WTC11 (cell line): Measurements from ENCODE around the gene KCNK3. TPM values are rescaled to one million over a fixed set of nuclear protein-coding genes. Genes with fewer than 3 reads are reported as not detected.
A peak's percentile ranks its signal among the peaks of the same experiment; 100 is the strongest.

ENCODE experiments used
- ATAC-seq: fragments of 200-7000 bp; cut with Tn5 transposase; 2 replicates; pipeline ENCODE4 v1.10.0; 2021; ENCODE audit warnings: mild to moderate bottlenecking, moderate library complexity
- CTCF ChIA-PET: fragments of 300-600 bp; sonication (Branson Sonifier 250); formaldehyde crosslinking; loops from one replicate; lab custom pipeline; 2021; ENCODE audit warnings: antibody characterized with exemption; lab: Charles Lee
- POLR2A ChIA-PET: fragments of 350-600 bp; sonication (Branson Sonifier 250); formaldehyde crosslinking; loops from one replicate; lab custom pipeline; 2021; ENCODE audit warnings: antibody characterized with exemption; lab: Charles Lee
- DNase-seq: peaks from one replicate; pipeline ENCODE4 v3.0.0; 2021; ENCODE audit warnings: low spot score
- H3K27ac Mint-ChIP-seq: 2 replicates; pipeline ENCODE4 v1.8.0; 2021; ENCODE audit warnings: mixed read lengths
- H3K27me3 Mint-ChIP-seq: 2 replicates; pipeline ENCODE4 v1.8.0; 2021; ENCODE audit warnings: low read depth, mild to moderate bottlenecking, moderate library complexity, mixed read lengths
- H3K36me3 Mint-ChIP-seq: 2 replicates; pipeline ENCODE4 v1.8.0; 2021; ENCODE audit warnings: mixed read lengths
- H3K4me1 Mint-ChIP-seq: 2 replicates; pipeline ENCODE4 v1.8.0; 2022; ENCODE audit warnings: mixed read lengths
- H3K4me3 Mint-ChIP-seq: 2 replicates; pipeline ENCODE4 v1.8.0; 2021; ENCODE audit warnings: mild to moderate bottlenecking, moderate library complexity, mixed read lengths
- H3K9me3 Mint-ChIP-seq: 2 replicates; pipeline ENCODE4 v1.8.0; 2021; ENCODE audit warnings: mixed read lengths
- GABPB1 ChIP-seq: sonication (generic); formaldehyde crosslinking; IDR thresholded peaks from 2 replicates; pipeline ENCODE4 v1.8.1; 2023; ENCODE audit warnings: mild to moderate bottlenecking, missing genetic modification reagents
- JAZF1 ChIP-seq: fragments of 250-450 bp; sonication (Bioruptor Pico); IDR thresholded peaks from 2 replicates; pipeline ENCODE4 v1.9.0; 2021; ENCODE audit warnings: moderate library complexity, mild to moderate bottlenecking, inconsistent platforms
- JUN ChIP-seq: sonication (generic); formaldehyde crosslinking; IDR thresholded peaks from 2 replicates; pipeline ENCODE4 v1.8.0; 2023; ENCODE audit warnings: mild to moderate bottlenecking, missing genetic modification reagents
- NFATC4 ChIP-seq: fragments of 250-450 bp; sonication (Bioruptor Pico); IDR thresholded peaks from 2 replicates; pipeline ENCODE4 v1.9.0; 2021; ENCODE audit warnings: mild to moderate bottlenecking
- NR2C2 ChIP-seq: sonication (generic); formaldehyde crosslinking; IDR thresholded peaks from 2 replicates; pipeline ENCODE4 v1.8.0; 2022; ENCODE audit warnings: mild to moderate bottlenecking, missing genetic modification reagents
- RELA ChIP-seq: sonication (generic); formaldehyde crosslinking; IDR thresholded peaks from 2 replicates; pipeline ENCODE4 v1.8.1; 2022; ENCODE audit warnings: missing genetic modification reagents, mild to moderate bottlenecking, borderline replicate concordance
- RORB ChIP-seq: fragments of 250-450 bp; sonication (Bioruptor Pico); IDR thresholded peaks from 2 replicates; pipeline ENCODE4 v1.9.0; 2021; ENCODE audit warnings: mild to moderate bottlenecking
- SOX15 ChIP-seq: fragments of 250-450 bp; sonication (Bioruptor Pico); IDR thresholded peaks from 2 replicates; pipeline ENCODE4 v1.9.0; 2021; ENCODE audit warnings: mild to moderate bottlenecking
- ZNF121 ChIP-seq: sonication (generic); formaldehyde crosslinking; IDR thresholded peaks from 2 replicates; pipeline ENCODE4 v1.8.0; 2023; ENCODE audit warnings: missing genetic modification reagents
- ZNF232 ChIP-seq: sonication (generic); formaldehyde crosslinking; IDR thresholded peaks from 2 replicates; pipeline ENCODE4 v1.8.0; 2022; ENCODE audit warnings: mild to moderate bottlenecking, missing genetic modification reagents
- ZNF263 ChIP-seq: sonication (generic); formaldehyde crosslinking; IDR thresholded peaks from 2 replicates; pipeline ENCODE4 v1.8.1; 2022; ENCODE audit warnings: low read depth, mild to moderate bottlenecking, moderate library complexity, missing genetic modification reagents
- ZNF416 ChIP-seq: fragments of 250-450 bp; sonication (Bioruptor Pico); IDR thresholded peaks from 2 replicates; pipeline ENCODE4 v1.9.0; 2021; ENCODE audit warnings: mild to moderate bottlenecking, inconsistent platforms
- ZNF423 ChIP-seq: fragments of 250-450 bp; sonication (Bioruptor Pico); IDR thresholded peaks from 2 replicates; pipeline ENCODE4 v2.1.2; 2022; ENCODE audit warnings: mild to moderate bottlenecking, moderate library complexity
- total RNA-seq: library from RNA; stranded (reverse); gene quantifications from 3 replicates; pipeline ENCODE4 v1.2.3, GENCODE V29; 2021
- TF ChIP-seq, protein P1 (sequence below): fragments of 250-450 bp; sonication (Bioruptor Pico); IDR thresholded peaks from 2 replicates; pipeline ENCODE4 v1.9.0; 2021; ENCODE audit warnings: mild to moderate bottlenecking
- TF ChIP-seq, protein P2 (sequence below): sonication (generic); formaldehyde crosslinking; IDR thresholded peaks from 2 replicates; pipeline ENCODE4 v1.8.1; 2022; ENCODE audit warnings: missing genetic modification reagents, borderline replicate concordance
- TF ChIP-seq, protein P3 (sequence below): sonication (generic); formaldehyde crosslinking; IDR thresholded peaks from 2 replicates; pipeline ENCODE4 v1.8.1; 2023; ENCODE audit warnings: mild to moderate bottlenecking, missing genetic modification reagents
- TF ChIP-seq, protein P4 (sequence below): sonication (generic); formaldehyde crosslinking; IDR thresholded peaks from 2 replicates; pipeline ENCODE4 v1.8.1; 2023; ENCODE audit warnings: mild to moderate bottlenecking, moderate library complexity, missing genetic modification reagents
- TF ChIP-seq, protein P5 (sequence below): fragments of 250-450 bp; sonication (Bioruptor Pico); IDR thresholded peaks from 2 replicates; pipeline ENCODE4 v1.8.0; 2021; ENCODE audit warnings: mild to moderate bottlenecking

KCNK3 gene
- total RNA-seq, 1 experiment from 2014 or later, result 0.22 TPM

DNA sequence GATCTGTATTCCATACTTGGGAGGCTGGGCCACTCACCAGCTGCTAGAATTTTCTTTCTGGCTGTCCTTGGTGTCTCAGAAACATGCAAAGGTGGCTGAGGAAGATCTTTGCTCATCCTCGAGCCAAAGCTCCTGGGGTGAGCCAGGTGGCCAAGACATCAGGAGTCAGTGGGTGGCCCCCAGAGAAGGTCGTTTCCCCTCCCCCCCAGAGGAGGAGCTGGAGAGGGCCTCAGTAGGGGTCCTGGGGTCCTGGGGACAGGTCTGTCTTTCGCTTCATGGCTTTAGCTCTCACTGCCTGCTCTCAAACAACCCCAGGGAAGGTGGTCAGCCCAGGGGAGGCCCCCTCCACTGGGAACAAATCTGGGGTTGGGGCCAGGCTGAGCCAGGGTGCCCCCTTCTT is 13.6 kb downstream of the KCNK3 start:
- Mint-ChIP-seq H3K27me3 (no peaks in the 10 kb centered on the region), H3K9me3 (no peaks in the 10 kb centered on the region), H3K4me3 (no peak overlapping the region), H3K4me1 (peaks cover 4% of the 10 kb centered on the region), H3K27ac (no peak overlapping the region), H3K36me3 (no peaks in the 10 kb centered on the region)
- DNase-seq (no peak), ATAC-seq (no peak)
- TF ChIP-seq, protein P1, sequence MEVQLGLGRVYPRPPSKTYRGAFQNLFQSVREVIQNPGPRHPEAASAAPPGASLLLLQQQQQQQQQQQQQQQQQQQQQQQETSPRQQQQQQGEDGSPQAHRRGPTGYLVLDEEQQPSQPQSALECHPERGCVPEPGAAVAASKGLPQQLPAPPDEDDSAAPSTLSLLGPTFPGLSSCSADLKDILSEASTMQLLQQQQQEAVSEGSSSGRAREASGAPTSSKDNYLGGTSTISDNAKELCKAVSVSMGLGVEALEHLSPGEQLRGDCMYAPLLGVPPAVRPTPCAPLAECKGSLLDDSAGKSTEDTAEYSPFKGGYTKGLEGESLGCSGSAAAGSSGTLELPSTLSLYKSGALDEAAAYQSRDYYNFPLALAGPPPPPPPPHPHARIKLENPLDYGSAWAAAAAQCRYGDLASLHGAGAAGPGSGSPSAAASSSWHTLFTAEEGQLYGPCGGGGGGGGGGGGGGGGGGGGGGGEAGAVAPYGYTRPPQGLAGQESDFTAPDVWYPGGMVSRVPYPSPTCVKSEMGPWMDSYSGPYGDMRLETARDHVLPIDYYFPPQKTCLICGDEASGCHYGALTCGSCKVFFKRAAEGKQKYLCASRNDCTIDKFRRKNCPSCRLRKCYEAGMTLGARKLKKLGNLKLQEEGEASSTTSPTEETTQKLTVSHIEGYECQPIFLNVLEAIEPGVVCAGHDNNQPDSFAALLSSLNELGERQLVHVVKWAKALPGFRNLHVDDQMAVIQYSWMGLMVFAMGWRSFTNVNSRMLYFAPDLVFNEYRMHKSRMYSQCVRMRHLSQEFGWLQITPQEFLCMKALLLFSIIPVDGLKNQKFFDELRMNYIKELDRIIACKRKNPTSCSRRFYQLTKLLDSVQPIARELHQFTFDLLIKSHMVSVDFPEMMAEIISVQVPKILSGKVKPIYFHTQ, result no peak
- TF ChIP-seq ZNF423 (CRISPR knock-in tag), result peak; percentile 80
- ChIA-PET CTCF (interaction anchor here (0.7 to 1.7 kb wide), 2 partner anchors 91 to 100 kb away, joined by 3 to 7 read pairs; no protein-coding TSS in a partner anchor), POLR2A (no interaction called here)

DNA sequence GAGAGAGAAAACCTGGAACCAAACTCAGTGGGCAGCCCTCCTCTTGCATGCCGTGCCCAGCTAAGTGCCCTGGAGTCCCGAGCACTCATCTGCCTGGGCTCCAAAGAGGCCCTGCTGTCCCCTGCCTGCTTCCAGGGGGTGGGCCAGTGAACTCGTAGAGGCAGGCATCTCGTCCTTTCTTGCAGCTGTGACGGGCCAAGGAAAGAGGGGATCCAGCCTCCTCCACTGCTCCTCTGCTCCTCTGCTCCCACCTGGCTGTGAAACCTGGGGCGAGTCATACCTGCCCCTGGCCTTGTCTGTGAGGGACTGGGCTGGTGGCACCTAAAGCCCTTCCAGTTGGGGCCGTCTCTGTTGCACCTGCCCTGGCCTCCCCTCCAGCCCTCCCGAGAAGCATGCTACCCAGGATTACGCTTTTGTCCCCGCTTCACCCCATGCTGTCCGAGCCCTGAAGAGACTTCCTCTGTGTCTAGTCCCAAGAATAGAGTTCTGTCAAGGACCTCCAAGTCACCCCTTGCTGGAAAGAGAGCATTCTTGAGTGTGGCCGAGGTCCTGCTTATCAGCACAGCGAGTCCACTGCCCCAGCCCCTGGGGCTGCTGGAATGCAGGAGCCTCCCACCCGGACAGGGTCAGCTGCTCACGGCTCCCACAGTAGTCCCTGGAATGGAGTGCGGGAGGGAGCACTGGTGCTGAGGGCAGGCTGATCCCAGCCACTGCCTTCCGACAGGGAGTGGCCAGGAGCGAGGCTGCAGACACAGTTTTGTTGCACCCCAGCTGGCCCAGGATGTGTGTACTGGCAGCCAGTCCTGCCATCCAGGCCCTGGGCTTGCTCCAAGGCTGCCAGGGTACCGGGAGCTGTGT is 14.3 kb downstream of the KCNK3 start:
- CTCF ChIA-PET, result interaction anchor here (0.7 to 1.7 kb wide), 2 partner anchors 91 to 100 kb away, joined by 3 to 7 read pairs; no protein-coding TSS in a partner anchor
- no peak overlapping the region for H3K27ac Mint-ChIP-seq
- POLR2A ChIA-PET, result no interaction called here
- peaks cover 4% of the 10 kb centered on the region for H3K4me1 Mint-ChIP-seq
- ATAC-seq (peak; percentile 19), DNase-seq (no peak)
- no peak overlapping the region for H3K4me3 Mint-ChIP-seq
- no peaks in the 10 kb centered on the region for H3K27me3 Mint-ChIP-seq
- no peaks in the 10 kb centered on the region for H3K9me3 Mint-ChIP-seq
- no peak for TF ChIP-seq GABPB1 (CRISPR knock-in tag)
- TF ChIP-seq ZNF121 (CRISPR knock-in tag), result peak; percentile 36; the same call in 1 of the 2 replicates
- H3K36me3 Mint-ChIP-seq, result no peaks in the 10 kb centered on the region

DNA sequence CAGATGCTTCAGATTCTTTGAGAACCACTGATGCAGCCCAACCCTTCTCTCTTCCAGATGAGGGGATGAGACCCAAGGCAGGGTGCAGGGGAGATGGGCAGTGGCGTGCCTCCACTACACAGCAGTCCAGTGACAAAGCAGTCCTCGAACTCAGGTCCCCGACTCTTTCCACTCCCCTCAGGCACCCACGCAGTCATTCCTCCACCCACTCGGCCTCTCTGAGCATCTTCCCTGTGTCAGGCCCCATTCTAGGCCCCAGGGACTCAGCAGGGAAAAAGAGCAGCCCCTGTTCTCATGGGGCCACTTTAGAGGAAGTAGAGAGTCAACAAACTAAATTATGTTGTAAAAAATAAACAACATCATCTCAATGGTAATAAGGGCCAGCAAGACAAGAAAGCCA is 15.2 kb downstream of the KCNK3 start:
- Mint-ChIP-seq H3K4me1 (peaks cover 4% of the 10 kb centered on the region), H3K36me3 (no peaks in the 10 kb centered on the region), H3K9me3 (no peaks in the 10 kb centered on the region), H3K4me3 (no peak overlapping the region), H3K27ac (no peak overlapping the region), H3K27me3 (no peaks in the 10 kb centered on the region)
- DNase-seq (no peak), ATAC-seq (no peak)
- POLR2A ChIA-PET, result interaction anchor here (0.6 kb wide), 1 partner anchor 113 kb away, joined by 3 read pairs; no protein-coding TSS in a partner anchor
- CTCF ChIA-PET, result no interaction called here
- TF ChIP-seq, protein P2, sequence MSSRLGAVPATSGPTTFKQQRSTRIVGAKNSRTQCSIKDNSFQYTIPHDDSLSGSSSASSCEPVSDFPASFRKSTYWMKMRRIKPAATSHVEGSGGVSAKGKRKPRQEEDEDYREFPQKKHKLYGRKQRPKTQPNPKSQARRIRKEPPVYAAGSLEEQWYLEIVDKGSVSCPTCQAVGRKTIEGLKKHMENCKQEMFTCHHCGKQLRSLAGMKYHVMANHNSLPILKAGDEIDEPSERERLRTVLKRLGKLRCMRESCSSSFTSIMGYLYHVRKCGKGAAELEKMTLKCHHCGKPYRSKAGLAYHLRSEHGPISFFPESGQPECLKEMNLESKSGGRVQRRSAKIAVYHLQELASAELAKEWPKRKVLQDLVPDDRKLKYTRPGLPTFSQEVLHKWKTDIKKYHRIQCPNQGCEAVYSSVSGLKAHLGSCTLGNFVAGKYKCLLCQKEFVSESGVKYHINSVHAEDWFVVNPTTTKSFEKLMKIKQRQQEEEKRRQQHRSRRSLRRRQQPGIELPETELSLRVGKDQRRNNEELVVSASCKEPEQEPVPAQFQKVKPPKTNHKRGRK (CRISPR knock-in tag), result no peak
- TF ChIP-seq ZNF416 (CRISPR knock-in tag) (no peak), JAZF1 (CRISPR knock-in tag) (no peak), RORB (CRISPR knock-in tag) (no peak), JUN (CRISPR knock-in tag) (no peak), NFATC4 (CRISPR knock-in tag) (no peak), ZNF232 (CRISPR knock-in tag) (no peak), SOX15 (no peak), NR2C2 (CRISPR knock-in tag) (no peak), ZNF263 (CRISPR knock-in tag) (no peak), RELA (CRISPR knock-in tag) (no peak)
- TF ChIP-seq, protein P3, sequence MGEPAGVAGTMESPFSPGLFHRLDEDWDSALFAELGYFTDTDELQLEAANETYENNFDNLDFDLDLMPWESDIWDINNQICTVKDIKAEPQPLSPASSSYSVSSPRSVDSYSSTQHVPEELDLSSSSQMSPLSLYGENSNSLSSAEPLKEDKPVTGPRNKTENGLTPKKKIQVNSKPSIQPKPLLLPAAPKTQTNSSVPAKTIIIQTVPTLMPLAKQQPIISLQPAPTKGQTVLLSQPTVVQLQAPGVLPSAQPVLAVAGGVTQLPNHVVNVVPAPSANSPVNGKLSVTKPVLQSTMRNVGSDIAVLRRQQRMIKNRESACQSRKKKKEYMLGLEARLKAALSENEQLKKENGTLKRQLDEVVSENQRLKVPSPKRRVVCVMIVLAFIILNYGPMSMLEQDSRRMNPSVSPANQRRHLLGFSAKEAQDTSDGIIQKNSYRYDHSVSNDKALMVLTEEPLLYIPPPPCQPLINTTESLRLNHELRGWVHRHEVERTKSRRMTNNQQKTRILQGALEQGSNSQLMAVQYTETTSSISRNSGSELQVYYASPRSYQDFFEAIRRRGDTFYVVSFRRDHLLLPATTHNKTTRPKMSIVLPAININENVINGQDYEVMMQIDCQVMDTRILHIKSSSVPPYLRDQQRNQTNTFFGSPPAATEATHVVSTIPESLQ (CRISPR knock-in tag), result no peak
- TF ChIP-seq, protein P4, sequence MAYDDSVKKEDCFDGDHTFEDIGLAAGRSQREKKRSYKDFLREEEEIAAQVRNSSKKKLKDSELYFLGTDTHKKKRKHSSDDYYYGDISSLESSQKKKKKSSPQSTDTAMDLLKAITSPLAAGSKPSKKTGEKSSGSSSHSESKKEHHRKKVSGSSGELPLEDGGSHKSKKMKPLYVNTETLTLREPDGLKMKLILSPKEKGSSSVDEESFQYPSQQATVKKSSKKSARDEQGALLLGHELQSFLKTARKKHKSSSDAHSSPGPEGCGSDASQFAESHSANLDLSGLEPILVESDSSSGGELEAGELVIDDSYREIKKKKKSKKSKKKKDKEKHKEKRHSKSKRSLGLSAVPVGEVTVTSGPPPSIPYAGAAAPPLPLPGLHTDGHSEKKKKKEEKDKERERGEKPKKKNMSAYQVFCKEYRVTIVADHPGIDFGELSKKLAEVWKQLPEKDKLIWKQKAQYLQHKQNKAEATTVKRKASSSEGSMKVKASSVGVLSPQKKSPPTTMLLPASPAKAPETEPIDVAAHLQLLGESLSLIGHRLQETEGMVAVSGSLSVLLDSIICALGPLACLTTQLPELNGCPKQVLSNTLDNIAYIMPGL, result no peak
- TF ChIP-seq, protein P5, sequence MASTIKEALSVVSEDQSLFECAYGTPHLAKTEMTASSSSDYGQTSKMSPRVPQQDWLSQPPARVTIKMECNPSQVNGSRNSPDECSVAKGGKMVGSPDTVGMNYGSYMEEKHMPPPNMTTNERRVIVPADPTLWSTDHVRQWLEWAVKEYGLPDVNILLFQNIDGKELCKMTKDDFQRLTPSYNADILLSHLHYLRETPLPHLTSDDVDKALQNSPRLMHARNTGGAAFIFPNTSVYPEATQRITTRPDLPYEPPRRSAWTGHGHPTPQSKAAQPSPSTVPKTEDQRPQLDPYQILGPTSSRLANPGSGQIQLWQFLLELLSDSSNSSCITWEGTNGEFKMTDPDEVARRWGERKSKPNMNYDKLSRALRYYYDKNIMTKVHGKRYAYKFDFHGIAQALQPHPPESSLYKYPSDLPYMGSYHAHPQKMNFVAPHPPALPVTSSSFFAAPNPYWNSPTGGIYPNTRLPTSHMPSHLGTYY (CRISPR knock-in tag), result no peak
- TF ChIP-seq, all 79 proteins: peak for 0
